Memory B cell (primary cell): ENCODE data around the gene EPHA2.

ENCODE experiments used
- ATAC-seq: fragments of 150-1000 bp; cut with Tn5 transposase; 2 replicates; pipeline ENCODE4 v1.10.0; 2021; ENCODE audit warnings: low read depth, mild to moderate bottlenecking, moderate library complexity
- DNase-seq, 2 donors: peaks; one replicate each; pipeline ENCODE4 v3.0.0; 2022; ENCODE audit warnings: low spot score in 2 of 2
- H3K27ac Mint-ChIP-seq: one replicate; pipeline ENCODE4 v1.8.0; 2022; ENCODE audit warnings: mild to moderate bottlenecking, moderate library complexity, mixed read lengths
- H3K27me3 Mint-ChIP-seq: one replicate; pipeline ENCODE4 v1.8.0; 2022; ENCODE audit warnings: mixed read lengths
- H3K36me3 Mint-ChIP-seq: one replicate; pipeline ENCODE4 v1.8.0; 2022; ENCODE audit warnings: mild to moderate bottlenecking, mixed read lengths
- H3K4me1 Mint-ChIP-seq: one replicate; pipeline ENCODE4 v1.8.0; 2022; ENCODE audit warnings: mixed read lengths
- H3K4me3 Mint-ChIP-seq: one replicate; pipeline ENCODE4 v1.8.0; 2022; ENCODE audit warnings: mild to moderate bottlenecking, moderate library complexity, mixed read lengths
- H3K9me3 Mint-ChIP-seq: one replicate; pipeline ENCODE4 v1.8.0; 2022; ENCODE audit warnings: mixed read lengths

EPHA2 gene

GRCh38 chr1:16091296-16091695 is 64.6 kb downstream of the EPHA2 start:
- H3K9me3 Mint-ChIP-seq: no peaks in the 10 kb centered on the region
- no peak for DNase-seq
- peaks cover 20% of the 10 kb centered on the region for H3K27me3 Mint-ChIP-seq
- H3K4me3 Mint-ChIP-seq: no peak overlapping the region
- no peak overlapping the region for H3K27ac Mint-ChIP-seq
- no peak for ATAC-seq
- peaks cover 6% of the 10 kb centered on the region for H3K4me1 Mint-ChIP-seq
- no peaks in the 10 kb centered on the region for H3K36me3 Mint-ChIP-seq

GRCh38 chr1:16090076-16090826 is 65.6 kb downstream of the EPHA2 start:
- H3K27ac Mint-ChIP-seq: no peak overlapping the region
- no peaks in the 10 kb centered on the region for H3K9me3 Mint-ChIP-seq
- H3K4me3 Mint-ChIP-seq: no peak overlapping the region
- peaks cover 6% of the 10 kb centered on the region for H3K4me1 Mint-ChIP-seq
- ATAC-seq: no peak
- H3K36me3 Mint-ChIP-seq: no peaks in the 10 kb centered on the region
- DNase-seq: no peak
- peaks cover 15% of the 10 kb centered on the region for H3K27me3 Mint-ChIP-seq

GRCh38 chr1:16088996-16089395 is 66.9 kb downstream of the EPHA2 start:
- H3K9me3 Mint-ChIP-seq: no peaks in the 10 kb centered on the region
- peaks cover 6% of the 10 kb centered on the region for H3K4me1 Mint-ChIP-seq
- ATAC-seq (no peak), DNase-seq (no peak)
- no peaks in the 10 kb centered on the region for H3K36me3 Mint-ChIP-seq
- no peak overlapping the region for H3K27ac Mint-ChIP-seq
- H3K27me3 Mint-ChIP-seq: peaks cover 11% of the 10 kb centered on the region
- H3K4me3 Mint-ChIP-seq: no peak overlapping the region

- Mint-ChIP-seq H3K4me1 (peaks cover 6% of the 10 kb centered on the region), H3K27ac (no peak overlapping the region), H3K4me3 (no peak overlapping the region), H3K27me3 (peaks cover 11% of the 10 kb centered on the region), H3K36me3 (no peaks in the 10 kb centered on the region), H3K9me3 (no peaks in the 10 kb centered on the region)
- DNase-seq: no peak
- no peak for ATAC-seq
Observed at GRCh38 chr1:16088351-16088911, 67.4 kb downstream of the EPHA2 start.

- ATAC-seq: no peak
- Mint-ChIP-seq H3K4me3 (no peak overlapping the region), H3K27me3 (peaks cover 12% of the 10 kb centered on the region), H3K27ac (no peak overlapping the region), H3K4me1 (peaks cover 6% of the 10 kb centered on the region), H3K9me3 (no peaks in the 10 kb centered on the region), H3K36me3 (no peaks in the 10 kb centered on the region)
- DNase-seq: no peak
Observed at GRCh38 chr1:16087733-16088132, 68.1 kb downstream of the EPHA2 start.

GRCh38 chr1:16085522-16085921 is 70.3 kb downstream of the EPHA2 start:
- no peak for ATAC-seq
- Mint-ChIP-seq H3K27ac (no peak overlapping the region), H3K27me3 (peaks cover 8% of the 10 kb centered on the region), H3K9me3 (no peaks in the 10 kb centered on the region), H3K36me3 (no peaks in the 10 kb centered on the region), H3K4me1 (peaks cover 6% of the 10 kb centered on the region), H3K4me3 (no peak overlapping the region)
- no peak for DNase-seq

- Mint-ChIP-seq H3K4me3 (no peak overlapping the region), H3K9me3 (no peaks in the 10 kb centered on the region), H3K4me1 (peaks cover 2% of the 10 kb centered on the region), H3K27me3 (peaks cover 1% of the 10 kb centered on the region), H3K36me3 (no peaks in the 10 kb centered on the region), H3K27ac (no peak overlapping the region)
- ATAC-seq: no peak
- DNase-seq: no peak
Observed at GRCh38 chr1:16083486-16083885, 72.4 kb downstream of the EPHA2 start.

- no peaks in the 10 kb centered on the region for H3K9me3 Mint-ChIP-seq
- H3K4me3 Mint-ChIP-seq: no peak overlapping the region
- no peak overlapping the region for H3K27ac Mint-ChIP-seq
- peaks cover 2% of the 10 kb centered on the region for H3K4me1 Mint-ChIP-seq
- no peaks in the 10 kb centered on the region for H3K36me3 Mint-ChIP-seq
- H3K27me3 Mint-ChIP-seq: peaks cover 1% of the 10 kb centered on the region
- ATAC-seq (peak; percentile 37), DNase-seq (peak; percentile 53 to 61)
Observed at GRCh38 chr1:16082283-16083038, 73.4 kb downstream of the EPHA2 start.

GRCh38 chr1:16081636-16082035 is 74.2 kb downstream of the EPHA2 start:
- DNase-seq: no peak
- no peaks in the 10 kb centered on the region for H3K36me3 Mint-ChIP-seq
- peaks cover 1% of the 10 kb centered on the region for H3K27me3 Mint-ChIP-seq
- no peak for ATAC-seq
- no peaks in the 10 kb centered on the region for H3K9me3 Mint-ChIP-seq
- peaks cover 2% of the 10 kb centered on the region for H3K4me1 Mint-ChIP-seq
- no peak overlapping the region for H3K27ac Mint-ChIP-seq
- H3K4me3 Mint-ChIP-seq: no peak overlapping the region

GRCh38 chr1:16080422-16081150 is 75.3 kb downstream of the EPHA2 start:
- no peak overlapping the region for H3K4me3 Mint-ChIP-seq
- no peaks in the 10 kb centered on the region for H3K9me3 Mint-ChIP-seq
- no peak for ATAC-seq
- H3K4me1 Mint-ChIP-seq: peaks cover 2% of the 10 kb centered on the region
- H3K27ac Mint-ChIP-seq: no peak overlapping the region
- no peak for DNase-seq
- no peaks in the 10 kb centered on the region for H3K36me3 Mint-ChIP-seq
- H3K27me3 Mint-ChIP-seq: peaks cover 3% of the 10 kb centered on the region

GRCh38 chr1:16078925-16079656 is 76.8 kb downstream of the EPHA2 start:
- no peaks in the 10 kb centered on the region for H3K9me3 Mint-ChIP-seq
- ATAC-seq (peak; percentile 82), DNase-seq (peak; percentile 64 to 73)
- H3K4me1 Mint-ChIP-seq: peaks cover 6% of the 10 kb centered on the region
- no peaks in the 10 kb centered on the region for H3K36me3 Mint-ChIP-seq
- no peak overlapping the region for H3K27ac Mint-ChIP-seq
- H3K4me3 Mint-ChIP-seq: peak overlapping the region; percentile 89
- peaks cover 8% of the 10 kb centered on the region for H3K27me3 Mint-ChIP-seq

- H3K4me3 Mint-ChIP-seq: no peak overlapping the region
- H3K36me3 Mint-ChIP-seq: no peaks in the 10 kb centered on the region
- no peaks in the 10 kb centered on the region for H3K9me3 Mint-ChIP-seq
- peaks cover 11% of the 10 kb centered on the region for H3K27me3 Mint-ChIP-seq
- no peak overlapping the region for H3K27ac Mint-ChIP-seq
- DNase-seq (no peak), ATAC-seq (no peak)
- H3K4me1 Mint-ChIP-seq: peaks cover 11% of the 10 kb centered on the region
Observed at GRCh38 chr1:16077406-16078245, 78.2 kb downstream of the EPHA2 start.

GRCh38 chr1:16076865-16077238 is 79.0 kb downstream of the EPHA2 start:
- Mint-ChIP-seq H3K4me3 (no peak overlapping the region), H3K9me3 (no peaks in the 10 kb centered on the region), H3K4me1 (peaks cover 11% of the 10 kb centered on the region), H3K27ac (no peak overlapping the region), H3K27me3 (peaks cover 11% of the 10 kb centered on the region), H3K36me3 (no peaks in the 10 kb centered on the region)
- DNase-seq: no peak
- ATAC-seq: no peak
